ENCODE results near the gene FAM47B. TPM values are rescaled to one million over a fixed set of nuclear protein-coding genes. Genes with fewer than 3 reads are reported as not detected.

Gene FAM47B
- polyA plus RNA-seq, 3 donors, result not detected

DNA sequence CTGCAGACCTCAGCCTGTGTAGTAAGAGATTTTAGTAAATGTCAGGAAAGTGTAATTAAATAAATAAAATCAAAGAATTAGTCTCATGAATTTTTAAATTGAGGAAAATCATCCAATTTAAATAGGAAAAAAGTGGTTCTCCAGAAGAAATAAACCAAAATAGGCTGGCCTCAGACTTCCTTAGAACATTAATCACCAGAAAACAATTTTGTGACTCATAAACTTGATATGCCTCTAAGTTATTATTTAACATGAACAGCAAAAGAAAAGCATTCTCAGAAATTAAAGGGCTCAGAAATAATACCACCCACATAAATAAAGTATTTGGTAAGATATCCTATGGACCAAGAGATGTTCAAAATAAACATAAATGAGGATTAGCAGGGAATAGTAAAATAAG lies 14.3 kb downstream of the FAM47B start:
- no peak overlapping the region for H3K9ac ChIP-seq (ENCODE audit: insufficient read depth, low read length, poor library complexity, severe bottlenecking)
- no peaks in the 10 kb centered on the region for H4K20me1 ChIP-seq (ENCODE audit: insufficient read depth, low read length)
- Mint-ChIP-seq H3K4me1 (no peaks in the 10 kb centered on the region), H3K27ac (no peak overlapping the region), H3K9me3 (peaks cover 0 to 5% (median 0%) of the 10 kb centered on the region in 7 donors), H3K27me3 (ENCODE audit: low read depth in 3 of 3) (no peaks in the 10 kb centered on the region), H3K36me3 (no peaks in the 10 kb centered on the region), H3K4me3 (no peak overlapping the region)
- H3K4me2 ChIP-seq (replicated peaks; ENCODE audit: extremely low read depth, low read length, poor library complexity, severe bottlenecking), result no peak overlapping the region
- no peaks in the 10 kb centered on the region for H3K79me2 ChIP-seq (ENCODE audit: insufficient read depth, low read length)
- H3K9me3 ChIP-seq (replicated peaks in 1 of 2; ENCODE audit: control insufficient read depth in 1 of 2, insufficient read depth in 1 of 2, low read length in 2 of 2), result no peaks in the 10 kb centered on the region
- no peaks in the 10 kb centered on the region for H3K36me3 ChIP-seq (replicated peaks in 1 of 2; ENCODE audit: control insufficient read depth in 1 of 2, insufficient read depth in 2 of 2, low read length in 2 of 2)
- no peaks in the 10 kb centered on the region for H3K27me3 ChIP-seq (ENCODE audit: control insufficient read depth in 2 of 2, insufficient read depth in 2 of 2, low read length in 2 of 2)
- no peaks in the 10 kb centered on the region for H3K4me1 ChIP-seq (ENCODE audit: control insufficient read depth in 1 of 2, insufficient read depth in 2 of 2, low read length in 2 of 2)
- intact Hi-C loops (cut with micrococcal nuclease), result no loop called here
- TF ChIP-seq, protein P1, sequence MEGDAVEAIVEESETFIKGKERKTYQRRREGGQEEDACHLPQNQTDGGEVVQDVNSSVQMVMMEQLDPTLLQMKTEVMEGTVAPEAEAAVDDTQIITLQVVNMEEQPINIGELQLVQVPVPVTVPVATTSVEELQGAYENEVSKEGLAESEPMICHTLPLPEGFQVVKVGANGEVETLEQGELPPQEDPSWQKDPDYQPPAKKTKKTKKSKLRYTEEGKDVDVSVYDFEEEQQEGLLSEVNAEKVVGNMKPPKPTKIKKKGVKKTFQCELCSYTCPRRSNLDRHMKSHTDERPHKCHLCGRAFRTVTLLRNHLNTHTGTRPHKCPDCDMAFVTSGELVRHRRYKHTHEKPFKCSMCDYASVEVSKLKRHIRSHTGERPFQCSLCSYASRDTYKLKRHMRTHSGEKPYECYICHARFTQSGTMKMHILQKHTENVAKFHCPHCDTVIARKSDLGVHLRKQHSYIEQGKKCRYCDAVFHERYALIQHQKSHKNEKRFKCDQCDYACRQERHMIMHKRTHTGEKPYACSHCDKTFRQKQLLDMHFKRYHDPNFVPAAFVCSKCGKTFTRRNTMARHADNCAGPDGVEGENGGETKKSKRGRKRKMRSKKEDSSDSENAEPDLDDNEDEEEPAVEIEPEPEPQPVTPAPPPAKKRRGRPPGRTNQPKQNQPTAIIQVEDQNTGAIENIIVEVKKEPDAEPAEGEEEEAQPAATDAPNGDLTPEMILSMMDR (IDR thresholded peaks at IDR 0.05), result no peak
- no peak overlapping the region for H2AFZ ChIP-seq (ENCODE audit: insufficient read depth, low read depth, low read length, poor library complexity, severe bottlenecking)
- no peak overlapping the region for H3K4me3 ChIP-seq (replicated peaks in 1 of 3; ENCODE audit: low read depth in 2 of 3, low read length in 3 of 3)
- no peak overlapping the region for H3K27ac ChIP-seq (ENCODE audit: low read depth in 1 of 2, low read length in 2 of 2)
- no peak for DNase-seq

DNA sequence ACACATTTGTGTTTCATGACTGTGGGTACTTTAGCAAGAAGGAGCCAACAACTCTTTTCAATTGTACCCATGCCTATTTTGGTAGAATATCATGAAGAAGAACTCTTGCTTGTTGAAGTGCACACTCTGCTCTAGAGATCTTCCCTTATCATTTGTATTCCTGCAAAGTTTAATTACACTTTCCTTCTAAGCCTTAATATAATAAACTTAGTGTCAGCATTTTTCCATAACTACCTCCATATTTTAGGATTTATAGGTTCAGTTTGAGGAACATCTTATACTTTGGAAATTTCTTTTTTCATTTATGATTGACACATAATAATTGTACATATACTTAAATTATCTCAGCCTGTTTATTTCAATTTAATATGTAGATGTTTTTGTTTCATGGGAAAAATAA lies 19.1 kb downstream of the FAM47B start:
- intact Hi-C loops (cut with micrococcal nuclease), result no loop called here
- Mint-ChIP-seq H3K27me3 (ENCODE audit: low read depth in 3 of 3) (no peaks in the 10 kb centered on the region), H3K36me3 (no peaks in the 10 kb centered on the region), H3K9me3 (peaks cover 0 to 1% (median 0%) of the 10 kb centered on the region in 7 donors), H3K4me3 (no peak overlapping the region), H3K4me1 (no peaks in the 10 kb centered on the region), H3K27ac (no peak overlapping the region)
- DNase-seq, result no peak
- no peak overlapping the region for H3K9ac ChIP-seq (ENCODE audit: insufficient read depth, low read length, poor library complexity, severe bottlenecking)
- no peak overlapping the region for H3K27ac ChIP-seq (ENCODE audit: low read depth in 1 of 2, low read length in 2 of 2)
- no peaks in the 10 kb centered on the region for H3K9me3 ChIP-seq (replicated peaks in 1 of 2; ENCODE audit: control insufficient read depth in 1 of 2, insufficient read depth in 1 of 2, low read length in 2 of 2)
- H3K27me3 ChIP-seq (ENCODE audit: control insufficient read depth in 2 of 2, insufficient read depth in 2 of 2, low read length in 2 of 2), result no peaks in the 10 kb centered on the region
- H3K36me3 ChIP-seq (replicated peaks in 1 of 2; ENCODE audit: control insufficient read depth in 1 of 2, insufficient read depth in 2 of 2, low read length in 2 of 2), result no peaks in the 10 kb centered on the region
- H3K4me1 ChIP-seq (ENCODE audit: control insufficient read depth in 1 of 2, insufficient read depth in 2 of 2, low read length in 2 of 2), result no peaks in the 10 kb centered on the region
- no peaks in the 10 kb centered on the region for H4K20me1 ChIP-seq (ENCODE audit: insufficient read depth, low read length)
- TF ChIP-seq, protein P1 (IDR thresholded peaks at IDR 0.05), result no peak
- H2AFZ ChIP-seq (ENCODE audit: insufficient read depth, low read depth, low read length, poor library complexity, severe bottlenecking), result no peak overlapping the region
- no peak overlapping the region for H3K4me3 ChIP-seq (replicated peaks in 1 of 3; ENCODE audit: low read depth in 2 of 3, low read length in 3 of 3)
- no peak overlapping the region for H3K4me2 ChIP-seq (replicated peaks; ENCODE audit: extremely low read depth, low read length, poor library complexity, severe bottlenecking)
- H3K79me2 ChIP-seq (ENCODE audit: insufficient read depth, low read length), result no peaks in the 10 kb centered on the region
